ENCODE results near the gene MIPEP. TPM values are rescaled to one million over a fixed set of nuclear protein-coding genes. Genes with fewer than 3 reads are reported as not detected.

The MIPEP gene
- total RNA-seq, 2 experiments from 2014 or later, result 3.9 to 4.8 TPM

DNA sequence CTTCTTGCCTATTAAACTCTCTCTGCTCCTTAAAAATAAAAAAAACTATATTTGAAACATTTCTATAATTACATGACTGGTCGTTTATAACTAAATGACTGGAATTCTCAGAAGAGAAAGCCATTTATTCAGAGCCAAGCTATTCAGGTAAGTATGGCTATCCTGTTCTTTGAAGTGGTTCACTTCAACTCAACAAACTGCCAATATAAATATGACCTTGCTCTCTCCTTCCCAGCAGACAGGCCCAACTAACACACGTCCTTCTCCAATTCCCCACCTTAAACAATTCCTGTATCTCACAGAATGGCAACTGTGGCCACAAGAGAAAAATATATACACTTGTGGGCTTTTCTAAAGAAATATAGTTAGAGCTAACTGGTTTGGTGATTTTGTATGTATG lies 153.9 kb downstream of the MIPEP start:
- Histone ChIP-seq H3K4me1 (ENCODE audit: insufficient read depth, low read length) (no peaks in the 10 kb centered on the region), H3K36me3 (ENCODE audit: insufficient read depth, low read length) (no peaks in the 10 kb centered on the region), H3K27ac (ENCODE audit: low read depth in 1 of 2, low read length in 2 of 2) (no peak overlapping the region), H3K27me3 (ENCODE audit: control insufficient read depth in 1 of 2, insufficient read depth in 2 of 2, low read length in 2 of 2) (no peaks in the 10 kb centered on the region), H3K9me3 (ENCODE audit: control insufficient read depth in 1 of 2, insufficient read depth in 1 of 2, low read length in 2 of 2) (no peaks in the 10 kb centered on the region), H3K4me3 (ENCODE audit: low read length) (no peak overlapping the region)
- no peaks in the 10 kb centered on the region for H3K27me3 Mint-ChIP-seq
- H3K27ac Mint-ChIP-seq, result no peak overlapping the region
- intact Hi-C loops (cut with DNase I, micrococcal nuclease), result no loop called here
- peaks cover 4% of the 10 kb centered on the region for H3K4me1 Mint-ChIP-seq (ENCODE audit: low read depth)
- ChIA-PET CTCF (no interaction called here), POLR2A (no interaction called here)
- H3K9me3 Mint-ChIP-seq, result no peaks in the 10 kb centered on the region
- H3K36me3 Mint-ChIP-seq (ENCODE audit: low read depth), result peaks cover 18% of the 10 kb centered on the region
- ATAC-seq (ENCODE audit: poor library complexity) (no peak), DNase-seq (no peak)
- TF ChIP-seq, protein P1, sequence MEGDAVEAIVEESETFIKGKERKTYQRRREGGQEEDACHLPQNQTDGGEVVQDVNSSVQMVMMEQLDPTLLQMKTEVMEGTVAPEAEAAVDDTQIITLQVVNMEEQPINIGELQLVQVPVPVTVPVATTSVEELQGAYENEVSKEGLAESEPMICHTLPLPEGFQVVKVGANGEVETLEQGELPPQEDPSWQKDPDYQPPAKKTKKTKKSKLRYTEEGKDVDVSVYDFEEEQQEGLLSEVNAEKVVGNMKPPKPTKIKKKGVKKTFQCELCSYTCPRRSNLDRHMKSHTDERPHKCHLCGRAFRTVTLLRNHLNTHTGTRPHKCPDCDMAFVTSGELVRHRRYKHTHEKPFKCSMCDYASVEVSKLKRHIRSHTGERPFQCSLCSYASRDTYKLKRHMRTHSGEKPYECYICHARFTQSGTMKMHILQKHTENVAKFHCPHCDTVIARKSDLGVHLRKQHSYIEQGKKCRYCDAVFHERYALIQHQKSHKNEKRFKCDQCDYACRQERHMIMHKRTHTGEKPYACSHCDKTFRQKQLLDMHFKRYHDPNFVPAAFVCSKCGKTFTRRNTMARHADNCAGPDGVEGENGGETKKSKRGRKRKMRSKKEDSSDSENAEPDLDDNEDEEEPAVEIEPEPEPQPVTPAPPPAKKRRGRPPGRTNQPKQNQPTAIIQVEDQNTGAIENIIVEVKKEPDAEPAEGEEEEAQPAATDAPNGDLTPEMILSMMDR (IDR thresholded peaks at IDR 0.05), result no peak
- no peak overlapping the region for H3K4me3 Mint-ChIP-seq

DNA sequence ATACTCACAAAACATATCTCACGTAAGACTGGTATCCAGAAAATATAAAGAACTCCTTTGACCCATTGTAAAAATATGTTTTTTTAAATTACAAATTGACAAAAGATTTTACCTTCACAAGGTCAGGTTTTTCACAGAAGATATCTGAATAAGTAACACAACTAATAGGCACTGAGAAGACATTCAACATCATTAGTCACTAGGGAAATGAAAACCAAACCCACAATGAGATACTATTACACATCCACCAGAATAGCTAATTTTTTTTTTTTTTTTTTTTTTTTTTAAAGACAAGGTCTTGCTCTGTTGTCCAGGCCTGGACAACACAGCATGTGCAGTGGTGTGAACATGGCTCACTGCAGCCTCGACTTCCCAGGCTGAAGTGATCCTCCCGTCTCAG lies 157.5 kb downstream of the MIPEP start:
- peaks cover 7% of the 10 kb centered on the region for H3K36me3 ChIP-seq (ENCODE audit: insufficient read depth, low read length)
- no peaks in the 10 kb centered on the region for H3K9me3 Mint-ChIP-seq
- no peaks in the 10 kb centered on the region for H3K4me1 Mint-ChIP-seq (ENCODE audit: low read depth)
- no peak overlapping the region for H3K4me3 ChIP-seq (ENCODE audit: low read length)
- no peaks in the 10 kb centered on the region for H3K27me3 ChIP-seq (ENCODE audit: control insufficient read depth in 1 of 2, insufficient read depth in 2 of 2, low read length in 2 of 2)
- no peak overlapping the region for H3K27ac Mint-ChIP-seq
- no peaks in the 10 kb centered on the region for H3K4me1 ChIP-seq (ENCODE audit: insufficient read depth, low read length)
- intact Hi-C loops (cut with DNase I, micrococcal nuclease), result no loop called here
- POLR2A ChIA-PET, result no interaction called here
- no peak overlapping the region for H3K27ac ChIP-seq (ENCODE audit: low read depth in 1 of 2, low read length in 2 of 2)
- no peaks in the 10 kb centered on the region for H3K9me3 ChIP-seq (ENCODE audit: control insufficient read depth in 1 of 2, insufficient read depth in 1 of 2, low read length in 2 of 2)
- H3K4me3 Mint-ChIP-seq, result no peak overlapping the region
- H3K36me3 Mint-ChIP-seq (ENCODE audit: low read depth), result peaks cover 33% of the 10 kb centered on the region
- H3K27me3 Mint-ChIP-seq, result no peaks in the 10 kb centered on the region
- CTCF ChIA-PET, result no interaction called here
- no peak for ATAC-seq (ENCODE audit: poor library complexity)
- no peak for DNase-seq
- TF ChIP-seq, protein P1 (IDR thresholded peaks at IDR 0.05), result no peak

DNA sequence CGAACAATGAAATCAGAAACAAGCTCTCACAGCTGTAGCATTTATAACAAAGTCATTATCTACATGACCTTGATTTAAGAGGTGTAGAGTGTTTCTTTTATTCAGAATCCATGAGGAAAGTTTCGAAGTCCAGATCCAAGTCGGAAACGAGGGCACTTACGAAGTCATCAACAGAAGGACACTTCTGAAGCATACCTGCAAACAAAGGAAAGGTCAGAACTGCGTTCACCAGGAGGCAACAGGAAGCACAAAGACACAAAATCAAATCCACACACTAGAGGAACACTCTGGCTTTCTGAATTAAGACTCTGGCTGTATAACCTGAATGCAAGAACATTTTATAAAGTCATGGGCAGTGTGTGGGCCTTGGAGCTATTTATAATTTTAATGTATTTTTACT lies 158.9 kb downstream of the MIPEP start:
- Histone ChIP-seq H3K27ac (ENCODE audit: low read depth in 1 of 2, low read length in 2 of 2) (no peak overlapping the region), H3K9me3 (ENCODE audit: control insufficient read depth in 1 of 2, insufficient read depth in 1 of 2, low read length in 2 of 2) (no peaks in the 10 kb centered on the region), H3K4me1 (ENCODE audit: insufficient read depth, low read length) (no peaks in the 10 kb centered on the region), H3K27me3 (ENCODE audit: control insufficient read depth in 1 of 2, insufficient read depth in 2 of 2, low read length in 2 of 2) (no peaks in the 10 kb centered on the region), H3K4me3 (ENCODE audit: low read length) (no peak overlapping the region), H3K36me3 (ENCODE audit: insufficient read depth, low read length) (peaks cover 7% of the 10 kb centered on the region)
- Mint-ChIP-seq H3K27ac (no peak overlapping the region), H3K27me3 (no peaks in the 10 kb centered on the region), H3K4me1 (ENCODE audit: low read depth) (no peaks in the 10 kb centered on the region), H3K9me3 (no peaks in the 10 kb centered on the region), H3K36me3 (ENCODE audit: low read depth) (peaks cover 33% of the 10 kb centered on the region), H3K4me3 (no peak overlapping the region)
- TF ChIP-seq, protein P1 (IDR thresholded peaks at IDR 0.05), result no peak
- no peak for DNase-seq
- ChIA-PET POLR2A (no interaction called here), CTCF (interaction anchor here (0.5 kb wide), 1 partner anchor 1187 kb away, joined by 3 read pairs; no protein-coding TSS in a partner anchor)
- intact Hi-C loops (cut with DNase I, micrococcal nuclease), result no loop called here
- no peak for ATAC-seq (ENCODE audit: poor library complexity)
